ENCODE results near the gene TMEM100. TPM values are rescaled to one million over a fixed set of nuclear protein-coding genes. Genes with fewer than 3 reads are reported as not detected.

Gene TMEM100
- total and polyA plus RNA-seq, 2 experiments from 2014 or later: 0.10 to 0.73 TPM

DNA sequence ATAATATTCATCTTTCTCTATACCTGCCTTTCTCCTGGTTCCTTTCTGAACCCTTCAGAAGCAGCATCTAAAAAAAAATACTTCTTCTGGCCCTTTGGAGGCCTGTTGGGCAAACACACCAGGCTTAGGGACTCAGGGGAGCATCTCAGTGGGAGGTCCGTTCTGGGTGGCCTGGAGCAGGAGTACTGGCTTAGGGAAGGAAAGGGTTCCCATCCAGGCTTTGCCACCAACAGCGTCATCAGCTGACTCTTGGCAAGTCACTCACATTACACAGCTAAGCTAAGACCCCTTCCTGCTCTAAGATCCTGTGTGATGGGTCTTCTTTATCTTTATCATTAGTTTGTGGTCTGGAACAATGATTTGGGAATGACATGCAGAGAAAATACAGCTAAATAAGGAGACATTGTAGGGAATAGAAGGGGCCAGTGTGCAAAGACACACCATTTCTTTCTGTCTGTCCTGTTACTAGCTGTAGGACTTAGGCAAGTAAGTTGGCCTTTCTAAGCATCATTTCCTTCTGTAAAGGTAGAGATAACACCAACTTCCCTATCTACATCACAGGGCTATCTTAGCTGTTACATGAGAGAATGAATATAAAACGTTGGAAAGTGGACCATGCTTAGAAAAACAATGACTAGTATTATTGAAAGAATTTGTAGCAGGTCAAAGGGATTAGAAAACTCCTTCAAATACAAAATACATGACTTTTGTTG lies 38.1 kb upstream of the TMEM100 start:
- peaks cover 3% of the 10 kb centered on the region; the same call in 1 of the 3 replicates for H3K4me1 Mint-ChIP-seq
- H2AFZ ChIP-seq: no peak overlapping the region

More for the DNA sequence above, 38.1 kb upstream of the TMEM100 start:
- H3K36me3 ChIP-seq (ENCODE audit: insufficient read depth): no peaks in the 10 kb centered on the region
- 0 out of 2 replicates have a peak, but pooled peaks cover 11% of the 10 kb centered on the region for H3K79me2 ChIP-seq (replicated peaks; ENCODE audit: insufficient read depth)
- no peaks in the 10 kb centered on the region for H3K27me3 ChIP-seq (ENCODE audit: insufficient read depth)
- TF ChIP-seq, protein P1, sequence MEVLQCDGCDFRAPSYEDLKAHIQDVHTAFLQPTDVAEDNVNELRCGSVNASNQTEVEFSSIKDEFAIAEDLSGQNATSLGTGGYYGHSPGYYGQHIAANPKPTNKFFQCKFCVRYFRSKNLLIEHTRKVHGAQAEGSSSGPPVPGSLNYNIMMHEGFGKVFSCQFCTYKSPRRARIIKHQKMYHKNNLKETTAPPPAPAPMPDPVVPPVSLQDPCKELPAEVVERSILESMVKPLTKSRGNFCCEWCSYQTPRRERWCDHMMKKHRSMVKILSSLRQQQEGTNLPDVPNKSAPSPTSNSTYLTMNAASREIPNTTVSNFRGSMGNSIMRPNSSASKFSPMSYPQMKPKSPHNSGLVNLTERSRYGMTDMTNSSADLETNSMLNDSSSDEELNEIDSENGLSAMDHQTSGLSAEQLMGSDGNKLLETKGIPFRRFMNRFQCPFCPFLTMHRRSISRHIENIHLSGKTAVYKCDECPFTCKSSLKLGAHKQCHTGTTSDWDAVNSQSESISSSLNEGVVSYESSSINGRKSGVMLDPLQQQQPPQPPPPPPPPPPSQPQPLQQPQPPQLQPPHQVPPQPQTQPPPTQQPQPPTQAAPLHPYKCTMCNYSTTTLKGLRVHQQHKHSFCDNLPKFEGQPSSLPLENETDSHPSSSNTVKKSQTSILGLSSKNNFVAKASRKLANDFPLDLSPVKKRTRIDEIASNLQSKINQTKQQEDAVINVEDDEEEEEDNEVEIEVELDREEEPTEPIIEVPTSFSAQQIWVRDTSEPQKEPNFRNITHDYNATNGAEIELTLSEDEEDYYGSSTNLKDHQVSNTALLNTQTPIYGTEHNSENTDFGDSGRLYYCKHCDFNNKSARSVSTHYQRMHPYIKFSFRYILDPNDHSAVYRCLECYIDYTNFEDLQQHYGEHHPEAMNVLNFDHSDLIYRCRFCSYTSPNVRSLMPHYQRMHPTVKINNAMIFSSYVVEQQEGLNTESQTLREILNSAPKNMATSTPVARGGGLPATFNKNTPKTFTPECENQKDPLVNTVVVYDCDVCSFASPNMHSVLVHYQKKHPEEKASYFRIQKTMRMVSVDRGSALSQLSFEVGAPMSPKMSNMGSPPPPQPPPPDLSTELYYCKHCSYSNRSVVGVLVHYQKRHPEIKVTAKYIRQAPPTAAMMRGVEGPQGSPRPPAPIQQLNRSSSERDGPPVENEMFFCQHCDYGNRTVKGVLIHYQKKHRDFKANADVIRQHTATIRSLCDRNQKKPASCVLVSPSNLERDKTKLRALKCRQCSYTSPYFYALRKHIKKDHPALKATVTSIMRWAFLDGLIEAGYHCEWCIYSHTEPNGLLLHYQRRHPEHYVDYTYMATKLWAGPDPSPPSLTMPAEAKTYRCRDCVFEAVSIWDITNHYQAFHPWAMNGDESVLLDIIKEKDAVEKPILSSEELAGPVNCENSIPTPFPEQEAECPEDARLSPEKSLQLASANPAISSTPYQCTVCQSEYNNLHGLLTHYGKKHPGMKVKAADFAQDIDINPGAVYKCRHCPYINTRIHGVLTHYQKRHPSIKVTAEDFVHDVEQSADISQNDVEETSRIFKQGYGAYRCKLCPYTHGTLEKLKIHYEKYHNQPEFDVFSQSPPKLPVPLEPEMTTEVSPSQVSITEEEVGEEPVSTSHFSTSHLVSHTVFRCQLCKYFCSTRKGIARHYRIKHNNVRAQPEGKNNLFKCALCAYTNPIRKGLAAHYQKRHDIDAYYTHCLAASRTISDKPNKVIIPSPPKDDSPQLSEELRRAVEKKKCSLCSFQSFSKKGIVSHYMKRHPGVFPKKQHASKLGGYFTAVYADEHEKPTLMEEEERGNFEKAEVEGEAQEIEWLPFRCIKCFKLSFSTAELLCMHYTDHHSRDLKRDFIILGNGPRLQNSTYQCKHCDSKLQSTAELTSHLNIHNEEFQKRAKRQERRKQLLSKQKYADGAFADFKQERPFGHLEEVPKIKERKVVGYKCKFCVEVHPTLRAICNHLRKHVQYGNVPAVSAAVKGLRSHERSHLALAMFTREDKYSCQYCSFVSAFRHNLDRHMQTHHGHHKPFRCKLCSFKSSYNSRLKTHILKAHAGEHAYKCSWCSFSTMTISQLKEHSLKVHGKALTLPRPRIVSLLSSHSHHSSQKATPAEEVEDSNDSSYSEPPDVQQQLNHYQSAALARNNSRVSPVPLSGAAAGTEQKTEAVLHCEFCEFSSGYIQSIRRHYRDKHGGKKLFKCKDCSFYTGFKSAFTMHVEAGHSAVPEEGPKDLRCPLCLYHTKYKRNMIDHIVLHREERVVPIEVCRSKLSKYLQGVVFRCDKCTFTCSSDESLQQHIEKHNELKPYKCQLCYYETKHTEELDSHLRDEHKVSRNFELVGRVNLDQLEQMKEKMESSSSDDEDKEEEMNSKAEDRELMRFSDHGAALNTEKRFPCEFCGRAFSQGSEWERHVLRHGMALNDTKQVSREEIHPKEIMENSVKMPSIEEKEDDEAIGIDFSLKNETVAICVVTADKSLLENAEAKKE (CRISPR knock-in tag; IDR thresholded peaks at IDR 0.05): no peak
- TF ChIP-seq EZH2 (IDR thresholded peaks at IDR 0.05; ENCODE audit: low read depth, unreplicated experiment): no peak
- TF ChIP-seq, protein P2, sequence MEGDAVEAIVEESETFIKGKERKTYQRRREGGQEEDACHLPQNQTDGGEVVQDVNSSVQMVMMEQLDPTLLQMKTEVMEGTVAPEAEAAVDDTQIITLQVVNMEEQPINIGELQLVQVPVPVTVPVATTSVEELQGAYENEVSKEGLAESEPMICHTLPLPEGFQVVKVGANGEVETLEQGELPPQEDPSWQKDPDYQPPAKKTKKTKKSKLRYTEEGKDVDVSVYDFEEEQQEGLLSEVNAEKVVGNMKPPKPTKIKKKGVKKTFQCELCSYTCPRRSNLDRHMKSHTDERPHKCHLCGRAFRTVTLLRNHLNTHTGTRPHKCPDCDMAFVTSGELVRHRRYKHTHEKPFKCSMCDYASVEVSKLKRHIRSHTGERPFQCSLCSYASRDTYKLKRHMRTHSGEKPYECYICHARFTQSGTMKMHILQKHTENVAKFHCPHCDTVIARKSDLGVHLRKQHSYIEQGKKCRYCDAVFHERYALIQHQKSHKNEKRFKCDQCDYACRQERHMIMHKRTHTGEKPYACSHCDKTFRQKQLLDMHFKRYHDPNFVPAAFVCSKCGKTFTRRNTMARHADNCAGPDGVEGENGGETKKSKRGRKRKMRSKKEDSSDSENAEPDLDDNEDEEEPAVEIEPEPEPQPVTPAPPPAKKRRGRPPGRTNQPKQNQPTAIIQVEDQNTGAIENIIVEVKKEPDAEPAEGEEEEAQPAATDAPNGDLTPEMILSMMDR (conservative IDR thresholded peaks at IDR 0.05; ENCODE audit: low read depth in 2 of 2): no peak
- TF ChIP-seq, protein P3, sequence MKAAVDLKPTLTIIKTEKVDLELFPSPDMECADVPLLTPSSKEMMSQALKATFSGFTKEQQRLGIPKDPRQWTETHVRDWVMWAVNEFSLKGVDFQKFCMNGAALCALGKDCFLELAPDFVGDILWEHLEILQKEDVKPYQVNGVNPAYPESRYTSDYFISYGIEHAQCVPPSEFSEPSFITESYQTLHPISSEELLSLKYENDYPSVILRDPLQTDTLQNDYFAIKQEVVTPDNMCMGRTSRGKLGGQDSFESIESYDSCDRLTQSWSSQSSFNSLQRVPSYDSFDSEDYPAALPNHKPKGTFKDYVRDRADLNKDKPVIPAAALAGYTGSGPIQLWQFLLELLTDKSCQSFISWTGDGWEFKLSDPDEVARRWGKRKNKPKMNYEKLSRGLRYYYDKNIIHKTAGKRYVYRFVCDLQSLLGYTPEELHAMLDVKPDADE (IDR thresholded peaks at IDR 0.05): no peak
- no peak for TF ChIP-seq POLR2AphosphoS5 (IDR thresholded peaks at IDR 0.05; ENCODE audit: low read depth)
- no peak for TF ChIP-seq STAT1 (IDR thresholded peaks at IDR 0.05; ENCODE audit: unreplicated experiment)
- no peak for TF ChIP-seq JUNB (IDR thresholded peaks at IDR 0.05; ENCODE audit: unreplicated experiment)
- no peak for TF ChIP-seq ZNF331 (CRISPR knock-in tag; IDR thresholded peaks at IDR 0.05; ENCODE audit: low read depth)
- TF ChIP-seq ZNF114 (CRISPR knock-in tag; IDR thresholded peaks at IDR 0.05): no peak
- no peak for TF ChIP-seq CREB1 (CRISPR knock-in tag; IDR thresholded peaks at IDR 0.05; ENCODE audit: low read depth)
- no peak for TF ChIP-seq EZH2phosphoT487 (IDR thresholded peaks at IDR 0.05; ENCODE audit: unreplicated experiment)
- TF ChIP-seq, protein P4, sequence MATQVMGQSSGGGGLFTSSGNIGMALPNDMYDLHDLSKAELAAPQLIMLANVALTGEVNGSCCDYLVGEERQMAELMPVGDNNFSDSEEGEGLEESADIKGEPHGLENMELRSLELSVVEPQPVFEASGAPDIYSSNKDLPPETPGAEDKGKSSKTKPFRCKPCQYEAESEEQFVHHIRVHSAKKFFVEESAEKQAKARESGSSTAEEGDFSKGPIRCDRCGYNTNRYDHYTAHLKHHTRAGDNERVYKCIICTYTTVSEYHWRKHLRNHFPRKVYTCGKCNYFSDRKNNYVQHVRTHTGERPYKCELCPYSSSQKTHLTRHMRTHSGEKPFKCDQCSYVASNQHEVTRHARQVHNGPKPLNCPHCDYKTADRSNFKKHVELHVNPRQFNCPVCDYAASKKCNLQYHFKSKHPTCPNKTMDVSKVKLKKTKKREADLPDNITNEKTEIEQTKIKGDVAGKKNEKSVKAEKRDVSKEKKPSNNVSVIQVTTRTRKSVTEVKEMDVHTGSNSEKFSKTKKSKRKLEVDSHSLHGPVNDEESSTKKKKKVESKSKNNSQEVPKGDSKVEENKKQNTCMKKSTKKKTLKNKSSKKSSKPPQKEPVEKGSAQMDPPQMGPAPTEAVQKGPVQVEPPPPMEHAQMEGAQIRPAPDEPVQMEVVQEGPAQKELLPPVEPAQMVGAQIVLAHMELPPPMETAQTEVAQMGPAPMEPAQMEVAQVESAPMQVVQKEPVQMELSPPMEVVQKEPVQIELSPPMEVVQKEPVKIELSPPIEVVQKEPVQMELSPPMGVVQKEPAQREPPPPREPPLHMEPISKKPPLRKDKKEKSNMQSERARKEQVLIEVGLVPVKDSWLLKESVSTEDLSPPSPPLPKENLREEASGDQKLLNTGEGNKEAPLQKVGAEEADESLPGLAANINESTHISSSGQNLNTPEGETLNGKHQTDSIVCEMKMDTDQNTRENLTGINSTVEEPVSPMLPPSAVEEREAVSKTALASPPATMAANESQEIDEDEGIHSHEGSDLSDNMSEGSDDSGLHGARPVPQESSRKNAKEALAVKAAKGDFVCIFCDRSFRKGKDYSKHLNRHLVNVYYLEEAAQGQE (IDR thresholded peaks at IDR 0.05; ENCODE audit: unreplicated experiment): no peak
- TF ChIP-seq NANOG (IDR thresholded peaks at IDR 0.05; ENCODE audit: borderline replicate concordance): no peak
- no peak for DNase-seq (ENCODE audit: low spot score)
- no peak overlapping the region for H3K27ac Mint-ChIP-seq
- H3K9me3 Mint-ChIP-seq: no peaks in the 10 kb centered on the region
- no peak overlapping the region for H3K4me2 ChIP-seq
- no peak overlapping the region for H3K4me3 ChIP-seq
- H3K36me3 Mint-ChIP-seq (ENCODE audit: low read depth): no peaks in the 10 kb centered on the region
- no peaks in the 10 kb centered on the region for H4K20me1 ChIP-seq (replicated peaks; ENCODE audit: insufficient read depth)
- H3K4me1 ChIP-seq (ENCODE audit: insufficient read depth): no peaks in the 10 kb centered on the region
- H3K4me3 Mint-ChIP-seq: no peak overlapping the region
- no peak for ATAC-seq
- no peak overlapping the region for H3K27ac ChIP-seq (ENCODE audit: low read depth)
- H3K9me2 ChIP-seq (ENCODE audit: insufficient read depth): no peaks in the 10 kb centered on the region
- H3K27me3 Mint-ChIP-seq (ENCODE audit: insufficient read depth, low read depth, poor library complexity): no peaks in the 10 kb centered on the region
- no peaks in the 10 kb centered on the region for H3F3A ChIP-seq (replicated peaks; ENCODE audit: low read depth)
